Hepatocyte (in vitro differentiated cells): ENCODE results near the gene ATAD5. TPM values are rescaled to one million over a fixed set of nuclear protein-coding genes. Genes with fewer than 3 reads are reported as not detected.

Source experiments
- DNase-seq: peaks from one replicate; pipeline ENCODE4 v3.0.0-alpha.2; 2016; ENCODE audit warnings: low spot score
- H2AFZ ChIP-seq: fragments of 200-600 bp; sonication (generic); 2 replicates; pipeline ENCODE4 v1.6.0; 2016; ENCODE audit warnings: antibody characterized with exemption, mild to moderate bottlenecking
- H3K27ac ChIP-seq: fragments of 200-600 bp; sonication (generic); 2 replicates; pipeline ENCODE4 v1.5.1; 2016; ENCODE audit warnings: mild to moderate bottlenecking
- H3K27me3 ChIP-seq: fragments of 200-600 bp; sonication (generic); 2 replicates; pipeline ENCODE4 v1.6.1; 2016
- H3K36me3 ChIP-seq: fragments of 200-600 bp; sonication (generic); replicated peaks from 2 replicates; pipeline ENCODE4 v1.5.1; 2016; ENCODE audit warnings: low read depth; ENCODE audit not compliant: insufficient read depth
- H3K4me1 ChIP-seq: fragments of 200-600 bp; sonication (generic); 2 replicates; pipeline ENCODE4 v1.5.1; 2016; ENCODE audit warnings: mild to moderate bottlenecking, moderate library complexity; ENCODE audit not compliant: insufficient read depth
- H3K4me2 ChIP-seq: fragments of 200-600 bp; sonication (generic); 2 replicates; pipeline ENCODE4 v1.6.0; 2016
- H3K4me3 ChIP-seq: fragments of 200-600 bp; sonication (generic); 2 replicates; pipeline ENCODE4 v1.5.1; 2016; ENCODE audit warnings: mild to moderate bottlenecking
- H3K79me2 ChIP-seq: fragments of 200-600 bp; sonication (generic); 2 replicates; pipeline ENCODE4 v1.6.0; 2017; ENCODE audit warnings: mild to moderate bottlenecking
- H3K9me2 ChIP-seq: fragments of 200-600 bp; sonication (generic); replicated peaks from 2 replicates; pipeline ENCODE4 v1.6.0; 2017; ENCODE audit warnings: mild to moderate bottlenecking; ENCODE audit not compliant: insufficient read depth
- H3K9me3 ChIP-seq: fragments of 200-600 bp; sonication (generic); 2 replicates; pipeline ENCODE4 v1.5.1; 2016; ENCODE audit warnings: low read depth, mild to moderate bottlenecking
- H4K20me1 ChIP-seq: fragments of 200-600 bp; sonication (generic); 2 replicates; pipeline ENCODE4 v1.6.0; 2016; ENCODE audit warnings: mild to moderate bottlenecking; ENCODE audit not compliant: insufficient read depth, poor library complexity, severe bottlenecking
- CTCF ChIP-seq: fragments of 200-600 bp; sonication (generic); IDR thresholded peaks from 2 replicates; pipeline ENCODE4 v1.5.1; 2016; ENCODE audit warnings: antibody characterized with exemption, mild to moderate bottlenecking; ENCODE audit not compliant: poor library complexity
- EZH2 ChIP-seq: fragments of 200-600 bp; sonication (generic); IDR thresholded peaks from 2 replicates; pipeline ENCODE4 v1.6.1; 2016; ENCODE audit warnings: antibody characterized with exemption, mild to moderate bottlenecking, borderline replicate concordance
- EZH2phosphoT487 ChIP-seq: fragments of 200-600 bp; sonication (generic); IDR thresholded peaks from one replicate; pipeline ENCODE4 v1.6.1; 2018; ENCODE audit warnings: antibody characterized with exemption, mild to moderate bottlenecking, low read depth, moderate library complexity; ENCODE audit not compliant: unreplicated experiment, severe bottlenecking
- WGBS: methylation state at CpG from one replicate; pipeline ENCODE4 v1.1.6; 2016; ENCODE audit warnings: low lambda C conversion rate; ENCODE audit errors: missing lambda C conversion rate; 5-methylcytosine and 5-hydroxymethylcytosine counted together
- polyA plus RNA-seq: library from polyadenylated mRNA; unstranded; fragments of >200 nt; fragmentation: Nextera tagmentation; extraction: Ambion mirVana; gene quantifications from 2 replicates; pipeline ENCODE4 v1.2.1, GENCODE V29; 2016
- small RNA-seq: library from RNA; depleted of rRNA; stranded (forward); fragments of <200 nt; gene quantifications from one replicate; pipeline ENCODE3, GENCODE V24; 2014
- total RNA-seq: library from RNA; depleted of rRNA; stranded (reverse); fragments of >200 nt; gene quantifications from 2 replicates; pipeline ENCODE4 v1.2.3, GENCODE V29; 2014

The ATAD5 gene
- total and polyA plus RNA-seq, 2 experiments from 2014 or later = 1.5 to 3.2 TPM

- H3K9me2 ChIP-seq = no peaks in the 10 kb centered on the region
- no peak overlapping the region for H3K4me2 ChIP-seq
- H3K9me3 ChIP-seq = no peaks in the 10 kb centered on the region
- H3K27ac ChIP-seq = no peak overlapping the region
- no peaks in the 10 kb centered on the region for H3K36me3 ChIP-seq
- no peak for DNase-seq
- no peak overlapping the region for H2AFZ ChIP-seq
- no peaks in the 10 kb centered on the region for H3K4me1 ChIP-seq
- H3K27me3 ChIP-seq = no peaks in the 10 kb centered on the region
- TF ChIP-seq CTCF = no peak
- no peak for TF ChIP-seq EZH2
- no peak for TF ChIP-seq EZH2phosphoT487
- no peaks in the 10 kb centered on the region for H4K20me1 ChIP-seq
- whole genome bisulfite sequencing = 62% methylated on average over 4 of the region's 4 CpGs
- no peak overlapping the region for H3K4me3 ChIP-seq
- H3K79me2 ChIP-seq = no peaks in the 10 kb centered on the region
Measured at GRCh38 chr17:30942308-30943079, 110.7 kb downstream of the ATAD5 start.

Small RNA genes lying within 50 kb of the gene (small RNA-seq; reads per million reads assigned to genes)
- not detected for gene RNU6-298P

Other genes with a start within 250 kb of the ATAD5 start
- 8.7 and 9.7 TPM in 2 replicates for gene CRLF3, start 7.3 kb upstream of the ATAD5 start, total RNA-seq
- 6.6 and 8.4 TPM in 2 replicates for gene CRLF3, start 7.3 kb upstream of the ATAD5 start, polyA plus RNA-seq
- gene TEFM, start 74.3 kb downstream of the ATAD5 start, total RNA-seq = 18.3 and 19.2 TPM in 2 replicates
- gene TEFM, start 74.3 kb downstream of the ATAD5 start, polyA plus RNA-seq = 14.2 and 21.3 TPM in 2 replicates
- gene ADAP2, start 90.0 kb downstream of the ATAD5 start, total RNA-seq = 1.2 and 1.5 TPM in 2 replicates
- gene ADAP2, start 90.0 kb downstream of the ATAD5 start, polyA plus RNA-seq = 0.61 and 0.70 TPM in 2 replicates
- 7.6 and 8.9 TPM in 2 replicates for gene RNF135, start 139.1 kb downstream of the ATAD5 start, total RNA-seq
- gene RNF135, start 139.1 kb downstream of the ATAD5 start, polyA plus RNA-seq = 10.1 and 16.7 TPM in 2 replicates